Neural progenitor cell (in vitro differentiated cells): ENCODE measurements around the gene AOC1. TPM values are rescaled to one million over a fixed set of nuclear protein-coding genes. Genes with fewer than 3 reads are reported as not detected.

Source experiments
- DNase-seq: peaks from one replicate; pipeline ENCODE4 v3.0.0-alpha.2; 2016; ENCODE audit warnings: low spot score
- H2AFZ ChIP-seq: fragments of 200-600 bp; sonication (generic); replicated peaks from 2 replicates; pipeline ENCODE4 v1.6.1; 2016; ENCODE audit warnings: antibody characterized with exemption
- H3F3A ChIP-seq: fragments of 200-600 bp; sonication (generic); 2 replicates; pipeline ENCODE4 v1.6.1; 2016; ENCODE audit warnings: antibody characterized with exemption, low read depth
- H3K27ac ChIP-seq: fragments of 200-600 bp; sonication (generic); 2 replicates; pipeline ENCODE4 v1.5.1; 2016; ENCODE audit warnings: mild to moderate bottlenecking
- H3K27me3 ChIP-seq: fragments of 200-600 bp; sonication (generic); 2 replicates; pipeline ENCODE4 v1.6.1; 2016; ENCODE audit warnings: mild to moderate bottlenecking, moderate library complexity
- H3K36me3 ChIP-seq: fragments of 200-600 bp; sonication (generic); 2 replicates; pipeline ENCODE4 v1.5.1; 2016
- H3K4me1 ChIP-seq: fragments of 200-600 bp; sonication (generic); 2 replicates; pipeline ENCODE4 v1.6.1; 2016; ENCODE audit warnings: mixed run types
- H3K4me2 ChIP-seq: fragments of 200-600 bp; sonication (generic); 2 replicates; pipeline ENCODE4 v1.6.1; 2016
- H3K4me3 ChIP-seq: fragments of 200-600 bp; sonication (generic); 2 replicates; pipeline ENCODE4 v1.5.1; 2016
- H3K79me2 ChIP-seq: fragments of 200-600 bp; sonication (generic); 2 replicates; pipeline ENCODE4 v1.6.1; 2016; ENCODE audit warnings: low read depth
- H3K9ac ChIP-seq: fragments of 200-600 bp; sonication (generic); 2 replicates; pipeline ENCODE4 v1.6.1; 2016
- H3K9me3 ChIP-seq: fragments of 200-600 bp; sonication (generic); 2 replicates; pipeline ENCODE4 v1.5.1; 2016; ENCODE audit warnings: low read depth
- H4K20me1 ChIP-seq: fragments of 200-600 bp; sonication (generic); 2 replicates; pipeline ENCODE4 v1.6.1; 2016; ENCODE audit warnings: low read depth
- H3K27ac Mint-ChIP-seq: 3 replicates; pipeline ENCODE4 v1.8.0; 2021; ENCODE audit warnings: mixed read lengths
- H3K27me3 Mint-ChIP-seq: 2 replicates; pipeline ENCODE4 v1.8.0; 2022; ENCODE audit warnings: low read depth, mild to moderate bottlenecking, inconsistent platforms, moderate library complexity, mixed read lengths; ENCODE audit not compliant: insufficient read depth
- H3K36me3 Mint-ChIP-seq: 3 replicates; pipeline ENCODE4 v1.8.0; 2021; ENCODE audit warnings: mixed read lengths
- H3K4me1 Mint-ChIP-seq: 3 replicates; pipeline ENCODE4 v1.8.0; 2021; ENCODE audit warnings: mixed read lengths
- H3K4me3 Mint-ChIP-seq: 3 replicates; pipeline ENCODE4 v1.8.0; 2021; ENCODE audit warnings: mild to moderate bottlenecking, moderate library complexity, mixed read lengths
- H3K9me3 Mint-ChIP-seq: 3 replicates; pipeline ENCODE4 v1.8.0; 2020; ENCODE audit warnings: mixed read lengths
- EZH2 ChIP-seq: fragments of 200-600 bp; sonication (generic); IDR thresholded peaks from 2 replicates; pipeline ENCODE4 v1.6.1; 2017; ENCODE audit warnings: antibody characterized with exemption, mild to moderate bottlenecking, moderate library complexity
- EZH2phosphoT487 ChIP-seq: fragments of 200-600 bp; sonication (generic); IDR thresholded peaks from 2 replicates; pipeline ENCODE4 v1.6.1; 2017; ENCODE audit warnings: antibody characterized with exemption
- total RNA-seq: library from RNA; depleted of rRNA; stranded (reverse); fragments of >200 nt; gene quantifications from 2 replicates; pipeline ENCODE4 v1.2.3, GENCODE V29; 2015; ENCODE audit warnings: low replicate concordance
- TF ChIP-seq, protein P1 (sequence below): fragments of 200-600 bp; sonication (generic); IDR thresholded peaks from 2 replicates; pipeline ENCODE4 v1.5.1; 2017; ENCODE audit warnings: antibody characterized with exemption, mild to moderate bottlenecking

Gene AOC1
- total RNA-seq, 1 donor from 2014 or later: not detected

DNA sequence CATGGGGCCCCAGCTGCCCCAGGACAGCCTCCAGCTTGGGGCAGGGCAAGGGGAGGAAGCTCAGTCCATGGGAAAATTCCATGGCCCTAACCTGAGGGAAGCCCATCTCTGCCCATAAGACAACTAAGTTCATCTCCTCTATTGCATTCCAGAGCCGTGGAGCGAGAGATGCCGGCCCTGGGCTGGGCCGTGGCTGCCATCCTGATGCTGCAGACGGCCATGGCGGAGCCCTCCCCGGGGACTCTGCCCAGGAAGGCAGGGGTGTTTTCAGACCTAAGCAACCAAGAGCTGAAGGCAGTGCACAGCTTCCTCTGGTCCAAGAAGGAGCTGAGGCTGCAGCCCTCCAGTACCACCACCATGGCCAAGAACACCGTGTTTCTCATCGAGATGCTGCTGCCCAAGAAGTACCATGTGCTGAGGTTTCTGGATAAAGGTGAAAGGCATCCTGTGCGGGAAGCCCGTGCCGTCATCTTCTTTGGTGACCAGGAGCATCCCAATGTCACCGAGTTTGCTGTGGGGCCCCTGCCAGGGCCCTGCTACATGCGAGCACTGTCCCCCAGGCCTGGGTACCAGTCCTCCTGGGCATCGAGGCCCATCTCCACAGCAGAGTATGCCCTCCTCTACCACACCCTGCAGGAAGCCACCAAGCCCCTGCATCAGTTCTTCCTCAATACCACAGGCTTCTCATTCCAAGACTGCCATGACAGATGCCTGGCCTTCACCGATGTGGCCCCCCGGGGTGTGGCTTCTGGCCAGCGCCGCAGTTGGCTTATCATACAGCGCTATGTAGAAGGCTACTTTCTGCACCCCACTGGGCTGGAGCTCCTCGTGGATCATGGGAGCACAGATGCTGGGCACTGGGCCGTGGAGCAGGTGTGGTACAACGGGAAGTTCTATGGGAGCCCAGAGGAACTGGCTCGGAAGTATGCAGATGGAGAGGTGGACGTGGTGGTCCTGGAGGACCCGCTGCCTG, 4.3 kb downstream of the AOC1 start:
- H3K9me3 Mint-ChIP-seq: no peaks in the 10 kb centered on the region
- Histone ChIP-seq H2AFZ (no peak overlapping the region), H3K4me3 (no peak overlapping the region), H4K20me1 (no peaks in the 10 kb centered on the region), H3K4me2 (no peak overlapping the region), H3K79me2 (no peaks in the 10 kb centered on the region), H3K9ac (no peak overlapping the region), H3K36me3 (no peaks in the 10 kb centered on the region), H3K4me1 (peaks cover 6% of the 10 kb centered on the region), H3K9me3 (no peaks in the 10 kb centered on the region), H3F3A (no peaks in the 10 kb centered on the region), H3K27ac (no peak overlapping the region), H3K27me3 (no peaks in the 10 kb centered on the region)
- H3K4me1 Mint-ChIP-seq: no peaks in the 10 kb centered on the region
- TF ChIP-seq, protein P1, sequence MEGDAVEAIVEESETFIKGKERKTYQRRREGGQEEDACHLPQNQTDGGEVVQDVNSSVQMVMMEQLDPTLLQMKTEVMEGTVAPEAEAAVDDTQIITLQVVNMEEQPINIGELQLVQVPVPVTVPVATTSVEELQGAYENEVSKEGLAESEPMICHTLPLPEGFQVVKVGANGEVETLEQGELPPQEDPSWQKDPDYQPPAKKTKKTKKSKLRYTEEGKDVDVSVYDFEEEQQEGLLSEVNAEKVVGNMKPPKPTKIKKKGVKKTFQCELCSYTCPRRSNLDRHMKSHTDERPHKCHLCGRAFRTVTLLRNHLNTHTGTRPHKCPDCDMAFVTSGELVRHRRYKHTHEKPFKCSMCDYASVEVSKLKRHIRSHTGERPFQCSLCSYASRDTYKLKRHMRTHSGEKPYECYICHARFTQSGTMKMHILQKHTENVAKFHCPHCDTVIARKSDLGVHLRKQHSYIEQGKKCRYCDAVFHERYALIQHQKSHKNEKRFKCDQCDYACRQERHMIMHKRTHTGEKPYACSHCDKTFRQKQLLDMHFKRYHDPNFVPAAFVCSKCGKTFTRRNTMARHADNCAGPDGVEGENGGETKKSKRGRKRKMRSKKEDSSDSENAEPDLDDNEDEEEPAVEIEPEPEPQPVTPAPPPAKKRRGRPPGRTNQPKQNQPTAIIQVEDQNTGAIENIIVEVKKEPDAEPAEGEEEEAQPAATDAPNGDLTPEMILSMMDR: no peak
- TF ChIP-seq EZH2phosphoT487: no peak
- TF ChIP-seq EZH2: no peak
- H3K4me3 Mint-ChIP-seq: no peak overlapping the region
- DNase-seq: no peak
- no peaks in the 10 kb centered on the region for H3K36me3 Mint-ChIP-seq
- no peak overlapping the region for H3K27ac Mint-ChIP-seq
- peaks cover 3% of the 10 kb centered on the region for H3K27me3 Mint-ChIP-seq

GRCh38 chr7:150857276-150858055, 5.1 kb downstream of the AOC1 start:
- peaks cover 6% of the 10 kb centered on the region for H3K4me1 ChIP-seq
- H3K27me3 ChIP-seq: no peaks in the 10 kb centered on the region
- no peaks in the 10 kb centered on the region for H4K20me1 ChIP-seq
- H3K27ac ChIP-seq: no peak overlapping the region
- no peak for TF ChIP-seq EZH2phosphoT487
- TF ChIP-seq EZH2: no peak
- TF ChIP-seq, protein P1: no peak
- H3K36me3 Mint-ChIP-seq: no peaks in the 10 kb centered on the region
- H3F3A ChIP-seq: no peaks in the 10 kb centered on the region
- no peak overlapping the region for H3K9ac ChIP-seq
- H3K4me3 ChIP-seq: no peak overlapping the region
- H3K4me2 ChIP-seq: no peak overlapping the region
- no peaks in the 10 kb centered on the region for H3K79me2 ChIP-seq
- no peak for DNase-seq
- no peaks in the 10 kb centered on the region for H3K4me1 Mint-ChIP-seq
- H2AFZ ChIP-seq: no peak overlapping the region
- no peaks in the 10 kb centered on the region for H3K36me3 ChIP-seq
- H3K9me3 ChIP-seq: no peaks in the 10 kb centered on the region
- no peak overlapping the region for H3K4me3 Mint-ChIP-seq
- H3K27ac Mint-ChIP-seq: no peak overlapping the region
- no peaks in the 10 kb centered on the region for H3K9me3 Mint-ChIP-seq
- peaks cover 3% of the 10 kb centered on the region for H3K27me3 Mint-ChIP-seq

DNA sequence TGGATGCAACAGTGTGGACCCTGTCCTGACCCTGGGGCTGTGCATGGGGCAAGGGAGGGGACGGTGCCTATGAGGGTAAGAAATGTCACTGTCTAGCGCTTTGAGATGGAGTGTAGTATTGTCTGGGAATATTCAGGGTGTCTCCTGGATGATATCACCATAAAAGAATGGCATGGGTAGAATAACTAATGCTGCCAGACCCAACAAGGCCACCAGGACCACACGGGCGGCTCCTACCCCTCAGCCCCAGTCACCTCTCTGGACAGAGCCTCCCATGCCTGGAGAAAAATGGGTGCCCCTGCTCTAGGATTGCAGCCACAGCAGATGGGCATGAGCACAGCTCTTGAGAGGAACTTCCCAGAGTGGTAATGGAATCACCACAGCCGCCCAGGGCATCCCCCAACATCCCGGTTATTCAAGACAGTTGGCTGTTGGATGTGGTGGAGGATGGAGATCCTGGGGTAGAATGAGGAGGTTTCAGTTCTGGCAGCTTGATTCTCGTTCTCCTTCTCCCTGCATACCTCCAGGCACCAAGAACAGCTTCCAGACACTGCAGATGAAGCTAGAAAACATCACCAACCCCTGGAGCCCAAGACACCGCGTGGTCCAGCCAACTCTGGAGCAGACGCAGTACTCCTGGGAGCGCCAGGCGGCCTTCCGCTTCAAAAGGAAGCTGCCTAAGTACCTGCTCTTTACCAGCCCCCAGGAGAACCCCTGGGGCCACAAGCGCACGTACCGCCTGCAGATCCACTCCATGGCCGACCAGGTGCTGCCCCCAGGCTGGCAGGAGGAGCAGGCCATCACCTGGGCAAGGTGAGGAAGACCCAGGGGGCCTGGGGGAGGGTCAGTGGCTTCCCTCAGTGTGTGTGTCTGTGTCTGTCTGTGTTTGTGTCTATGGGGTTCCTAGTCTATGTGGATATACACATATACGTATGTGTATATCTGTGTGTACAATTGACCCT, 6.2 kb downstream of the AOC1 start:
- Mint-ChIP-seq H3K9me3 (peaks cover 2% of the 10 kb centered on the region), H3K4me3 (no peak overlapping the region), H3K27ac (no peak overlapping the region), H3K27me3 (peaks cover 3% of the 10 kb centered on the region), H3K4me1 (no peaks in the 10 kb centered on the region), H3K36me3 (no peaks in the 10 kb centered on the region)
- H3K9ac ChIP-seq: no peak overlapping the region
- peaks cover 6% of the 10 kb centered on the region for H3K4me1 ChIP-seq
- TF ChIP-seq EZH2phosphoT487: no peak
- no peak for TF ChIP-seq EZH2
- TF ChIP-seq, protein P1: no peak
- no peaks in the 10 kb centered on the region for H3K9me3 ChIP-seq
- H3K27me3 ChIP-seq: no peaks in the 10 kb centered on the region
- H3K79me2 ChIP-seq: no peaks in the 10 kb centered on the region
- DNase-seq: no peak
- H3K4me3 ChIP-seq: no peak overlapping the region
- no peak overlapping the region for H2AFZ ChIP-seq
- H3K4me2 ChIP-seq: no peak overlapping the region
- no peak overlapping the region for H3K27ac ChIP-seq
- H3K36me3 ChIP-seq: no peaks in the 10 kb centered on the region
- no peaks in the 10 kb centered on the region for H3F3A ChIP-seq
- no peaks in the 10 kb centered on the region for H4K20me1 ChIP-seq
